Measurements from ENCODE around the gene TBC1D3B.

Gene TBC1D3B

GRCh38 chr17:36133602-36134236, 42.7 kb downstream of the TBC1D3B start (continued):
- peak; percentile 64 for TF ChIP-seq PRDM6 (tag by site-specific recombination; IDR thresholded peaks at IDR 0.05)
- TF ChIP-seq SP2 (tag by site-specific recombination; IDR thresholded peaks at IDR 0.05): no peak
- TF ChIP-seq ZBTB7A (tag by site-specific recombination; IDR thresholded peaks at IDR 0.05; ENCODE audit: low read depth): no peak
- TF ChIP-seq ZNF140 (tag by site-specific recombination; IDR thresholded peaks at IDR 0.05): no peak
- no peak for TF ChIP-seq ZNF658 (tag by site-specific recombination; IDR thresholded peaks at IDR 0.05)
- TF ChIP-seq ZNF121 (tag by site-specific recombination; IDR thresholded peaks at IDR 0.05): no peak
- no peak for TF ChIP-seq ZBTB8A (tag by site-specific recombination; IDR thresholded peaks at IDR 0.05)
- TF ChIP-seq ZNF184 (tag by site-specific recombination; IDR thresholded peaks at IDR 0.05): no peak
- TF ChIP-seq FEZF1 (tag by site-specific recombination; IDR thresholded peaks at IDR 0.05): peak; percentile 97
- no peak for TF ChIP-seq ZNF280C (tag by site-specific recombination; IDR thresholded peaks at IDR 0.05)
- TF ChIP-seq ZNF23 (tag by site-specific recombination; IDR thresholded peaks at IDR 0.05; ENCODE audit: borderline replicate concordance): no peak
- no peak for TF ChIP-seq ZNF560 (tag by site-specific recombination; IDR thresholded peaks at IDR 0.05; ENCODE audit: borderline replicate concordance)
- no peak for TF ChIP-seq ELK4 (IDR thresholded peaks at IDR 0.05; ENCODE audit: borderline replicate concordance, low read depth, low read length)
- TF ChIP-seq ZNF398 (tag by site-specific recombination; IDR thresholded peaks at IDR 0.05): no peak

- TF ChIP-seq BCL6B (tag by site-specific recombination; IDR thresholded peaks at IDR 0.05) (no peak), ZNF449 (tag by site-specific recombination; IDR thresholded peaks at IDR 0.05) (peak; percentile 56; the same call in 1 of the 2 replicates)
- ChIA-PET POLR2A (no interaction called here), CTCF (interaction anchor here (0.6 to 16.2 kb wide), 9 partner anchors 13 to 777 kb away, joined by 3 to 319 read pairs (median 4); partner anchors contain the start of gene C17orf50)
These were observed 44.0 kb downstream of the TBC1D3B start for GRCh38 chr17:36132421-36132831.

More at GRCh38 chr17:36132421-36132831, 44.0 kb downstream of the TBC1D3B start:
- Histone ChIP-seq H3K36me3 (ENCODE audit: control insufficient read depth in 2 of 2, insufficient read depth in 1 of 2, low read length in 2 of 2) (no peaks in the 10 kb centered on the region), H3K4me1 (ENCODE audit: control insufficient read depth, insufficient read depth, low read length) (peaks cover 9% of the 10 kb centered on the region), H3K9me3 (ENCODE audit: control insufficient read depth, insufficient read depth, low read depth, low read length) (no peaks in the 10 kb centered on the region), H3K27ac (ENCODE audit: extremely low read depth, low read depth, low read length) (no peak overlapping the region), H3K4me3 (ENCODE audit: low read depth, low read length) (no peak overlapping the region)

All from HEK293 (cell line).